IPS-15b (cell line): ENCODE measurements around the gene CHST11.

Experiments used
- H3K27me3 ChIP-seq: one replicate; pipeline ENCODE4 v1.6.1; 2013; ENCODE audit warnings: low read length; ENCODE audit not compliant: control insufficient read depth, insufficient read depth
- H3K36me3 ChIP-seq: one replicate; pipeline ENCODE4 v1.6.1; 2013; ENCODE audit warnings: low read length; ENCODE audit not compliant: control insufficient read depth, insufficient read depth
- H3K4me1 ChIP-seq: one replicate; pipeline ENCODE4 v1.6.1; 2013; ENCODE audit warnings: mild to moderate bottlenecking, low read length; ENCODE audit not compliant: control insufficient read depth, insufficient read depth
- H3K4me3 ChIP-seq: one replicate; pipeline ENCODE4 v1.5.1; 2013; ENCODE audit warnings: low read depth, low read length
- H3K9ac ChIP-seq: one replicate; pipeline ENCODE4 v1.6.1; 2013; ENCODE audit warnings: low read depth, mild to moderate bottlenecking, low read length
- H3K9me3 ChIP-seq: one replicate; pipeline ENCODE4 v1.6.1; 2013; ENCODE audit warnings: mild to moderate bottlenecking, low read length; ENCODE audit not compliant: control insufficient read depth, insufficient read depth

Gene CHST11

DNA sequence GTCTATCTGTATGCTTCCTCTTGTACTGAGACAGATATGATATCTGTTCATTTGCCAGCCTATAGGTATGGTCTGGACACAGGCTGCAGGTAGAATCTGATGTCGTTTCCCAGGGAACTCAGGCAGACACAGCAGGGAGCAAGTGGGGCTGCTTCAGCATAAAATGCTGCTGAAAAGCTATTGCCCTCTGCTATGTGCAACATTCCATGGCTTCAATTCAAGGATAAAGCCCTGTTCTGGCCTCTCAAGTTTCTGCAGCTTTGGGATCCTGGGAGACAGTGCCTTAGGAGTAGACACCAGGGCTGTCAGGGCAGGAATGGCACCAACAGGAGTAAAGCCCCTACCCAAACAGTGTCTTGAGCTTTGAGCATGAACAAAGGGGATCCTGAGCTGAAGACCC, 327.8 kb downstream of the CHST11 start:
- no peaks in the 10 kb centered on the region for H3K36me3 ChIP-seq
- H3K4me1 ChIP-seq, result peaks cover 4% of the 10 kb centered on the region
- no peak overlapping the region for H3K4me3 ChIP-seq
- no peaks in the 10 kb centered on the region for H3K27me3 ChIP-seq
- peaks cover 10% of the 10 kb centered on the region for H3K9me3 ChIP-seq
- H3K9ac ChIP-seq, result no peak overlapping the region

GRCh38 chr12:104785886-104786285, 329.1 kb downstream of the CHST11 start:
- no peaks in the 10 kb centered on the region for H3K36me3 ChIP-seq
- no peak overlapping the region for H3K4me3 ChIP-seq
- peaks cover 4% of the 10 kb centered on the region for H3K4me1 ChIP-seq
- no peaks in the 10 kb centered on the region for H3K27me3 ChIP-seq
- peaks cover 4% of the 10 kb centered on the region for H3K9me3 ChIP-seq
- H3K9ac ChIP-seq, result no peak overlapping the region

DNA sequence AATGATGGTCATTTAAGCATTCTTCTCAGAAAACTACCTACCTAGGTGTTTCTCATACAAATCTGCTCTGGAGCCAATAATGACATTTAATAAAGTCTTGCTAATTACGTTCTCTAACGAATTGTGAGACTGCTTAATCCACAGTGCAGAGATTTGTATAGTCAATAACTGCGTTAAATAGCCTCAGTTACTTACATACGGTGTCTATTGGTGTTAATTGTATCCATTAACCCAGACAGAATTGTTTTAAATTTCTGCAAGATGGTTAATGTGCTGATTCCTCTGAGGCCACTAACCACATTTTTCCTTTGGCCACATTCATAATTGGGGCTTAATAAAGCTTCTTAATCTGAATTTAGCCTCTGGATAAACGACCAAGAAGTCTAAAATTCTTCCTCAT, 329.6 kb downstream of the CHST11 start:
- Histone ChIP-seq H3K9me3 (no peaks in the 10 kb centered on the region), H3K27me3 (no peaks in the 10 kb centered on the region), H3K36me3 (no peaks in the 10 kb centered on the region), H3K4me1 (peaks cover 4% of the 10 kb centered on the region), H3K9ac (no peak overlapping the region), H3K4me3 (no peak overlapping the region)

DNA sequence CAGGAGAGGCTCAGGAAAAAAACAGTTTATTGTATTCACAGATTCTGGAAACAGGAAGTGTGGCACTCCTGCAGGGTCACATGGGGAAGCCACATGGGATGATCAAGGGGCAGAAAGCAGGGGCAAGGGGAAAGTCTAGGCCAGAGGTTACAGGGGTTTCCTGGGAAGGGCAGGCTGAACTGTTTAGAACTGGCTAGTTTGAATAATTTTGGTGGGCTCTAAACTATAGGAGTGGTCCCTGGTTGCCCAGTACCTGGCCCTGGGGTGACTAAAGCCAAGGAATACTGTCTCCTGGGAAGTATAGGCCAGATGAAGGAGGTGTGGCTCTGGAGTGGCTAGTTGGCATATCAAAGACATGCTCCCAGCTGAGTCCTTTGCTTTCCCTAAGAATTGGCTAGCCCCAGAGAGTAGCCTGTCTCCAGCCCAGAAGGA, 332.1 kb downstream of the CHST11 start:
- H3K36me3 ChIP-seq, result no peaks in the 10 kb centered on the region
- H3K9ac ChIP-seq, result no peak overlapping the region
- H3K27me3 ChIP-seq, result no peaks in the 10 kb centered on the region
- H3K9me3 ChIP-seq, result no peaks in the 10 kb centered on the region
- no peak overlapping the region for H3K4me3 ChIP-seq
- peaks cover 4% of the 10 kb centered on the region for H3K4me1 ChIP-seq

DNA sequence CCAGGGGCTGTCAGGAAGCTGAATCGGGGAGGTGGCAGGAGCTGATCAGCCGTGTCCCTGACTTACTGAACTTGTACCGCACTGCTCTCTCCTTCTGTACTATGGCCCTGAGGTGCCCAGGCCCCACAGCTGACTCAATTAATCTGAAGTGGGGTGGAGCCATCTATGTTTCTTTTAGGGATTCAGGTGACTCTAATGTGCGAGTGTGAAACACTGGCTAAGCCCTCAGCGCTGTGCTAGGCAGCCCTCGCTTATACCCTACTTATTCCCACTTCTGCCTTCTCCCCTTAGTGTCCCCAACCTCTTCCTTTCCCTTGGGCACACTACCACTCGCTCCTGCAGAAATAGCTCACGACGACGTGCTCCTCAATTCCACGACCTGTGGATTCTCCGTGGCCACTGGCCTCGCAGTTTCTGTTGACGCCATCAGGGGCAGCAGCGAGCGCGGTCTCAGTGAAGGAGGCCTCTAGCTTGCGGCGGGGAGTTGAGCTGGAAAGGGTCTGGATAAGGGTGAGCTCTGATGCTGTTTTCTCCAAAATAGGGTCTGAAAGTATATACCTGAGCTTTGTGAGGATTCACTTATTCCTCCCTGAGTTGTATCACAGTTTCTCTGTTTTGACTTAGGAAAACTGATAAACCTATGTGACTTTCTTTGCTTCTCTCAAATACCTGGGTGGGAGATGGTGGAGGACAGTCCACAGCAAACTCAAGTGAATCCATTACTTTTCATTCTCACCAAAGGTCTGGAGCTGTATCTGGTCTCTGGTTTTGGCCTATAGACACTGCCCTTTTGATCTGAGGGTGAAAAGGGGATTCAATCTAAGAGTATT, 333.8 kb downstream of the CHST11 start:
- Histone ChIP-seq H3K36me3 (no peaks in the 10 kb centered on the region), H3K9ac (peak overlapping the region; percentile 41), H3K4me1 (peaks cover 4% of the 10 kb centered on the region), H3K27me3 (no peaks in the 10 kb centered on the region), H3K4me3 (peak overlapping the region; percentile 51), H3K9me3 (no peaks in the 10 kb centered on the region)

DNA sequence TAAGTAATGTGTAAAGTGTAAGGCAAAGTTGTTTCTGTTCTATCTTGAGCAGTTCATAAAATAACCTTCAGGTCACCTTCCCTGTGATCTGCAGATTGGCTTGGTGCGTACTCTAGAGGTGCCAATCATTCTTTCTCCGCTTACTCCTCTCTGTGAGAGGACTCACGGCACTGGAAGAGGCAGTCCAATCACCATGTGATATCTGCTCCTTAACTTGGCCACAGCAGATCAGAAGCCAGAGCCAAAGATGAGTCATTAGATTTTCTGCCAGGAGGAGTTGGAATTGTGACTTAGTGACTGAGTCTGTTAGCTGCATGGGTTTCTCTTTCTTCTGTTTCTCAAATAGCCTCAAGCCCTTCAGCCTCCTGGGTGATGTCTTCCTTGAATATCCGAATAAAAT, 335.8 kb downstream of the CHST11 start:
- H3K4me1 ChIP-seq, result peaks cover 4% of the 10 kb centered on the region
- no peaks in the 10 kb centered on the region for H3K36me3 ChIP-seq
- H3K9ac ChIP-seq, result no peak overlapping the region
- H3K9me3 ChIP-seq, result no peaks in the 10 kb centered on the region
- H3K27me3 ChIP-seq, result no peaks in the 10 kb centered on the region
- no peak overlapping the region for H3K4me3 ChIP-seq

GRCh38 chr12:104793285-104793684, 336.5 kb downstream of the CHST11 start:
- no peaks in the 10 kb centered on the region for H3K36me3 ChIP-seq
- peaks cover 4% of the 10 kb centered on the region for H3K4me1 ChIP-seq
- H3K27me3 ChIP-seq, result no peaks in the 10 kb centered on the region
- no peaks in the 10 kb centered on the region for H3K9me3 ChIP-seq
- no peak overlapping the region for H3K4me3 ChIP-seq
- no peak overlapping the region for H3K9ac ChIP-seq

DNA sequence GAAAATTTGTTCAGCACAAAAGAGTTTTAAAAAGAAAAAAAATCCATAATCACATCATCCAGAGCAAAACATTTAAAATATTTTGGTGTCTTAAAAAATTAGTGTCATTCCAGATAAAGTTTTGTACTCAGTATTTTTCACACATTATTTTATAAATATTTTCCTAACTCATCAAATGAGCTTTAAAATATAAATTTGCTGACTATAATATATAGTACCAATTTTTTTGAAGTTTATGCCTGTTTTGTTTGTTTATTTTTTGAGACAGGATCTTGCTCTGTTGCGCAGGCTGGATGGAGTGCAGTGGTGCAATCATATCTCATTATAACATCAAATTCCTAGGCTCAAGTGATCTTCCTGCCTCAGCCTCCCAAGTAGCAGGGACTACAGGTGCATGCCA, 337.2 kb downstream of the CHST11 start:
- Histone ChIP-seq H3K27me3 (no peaks in the 10 kb centered on the region), H3K36me3 (no peaks in the 10 kb centered on the region), H3K4me1 (no peaks in the 10 kb centered on the region), H3K9ac (no peak overlapping the region), H3K9me3 (no peaks in the 10 kb centered on the region), H3K4me3 (no peak overlapping the region)

DNA sequence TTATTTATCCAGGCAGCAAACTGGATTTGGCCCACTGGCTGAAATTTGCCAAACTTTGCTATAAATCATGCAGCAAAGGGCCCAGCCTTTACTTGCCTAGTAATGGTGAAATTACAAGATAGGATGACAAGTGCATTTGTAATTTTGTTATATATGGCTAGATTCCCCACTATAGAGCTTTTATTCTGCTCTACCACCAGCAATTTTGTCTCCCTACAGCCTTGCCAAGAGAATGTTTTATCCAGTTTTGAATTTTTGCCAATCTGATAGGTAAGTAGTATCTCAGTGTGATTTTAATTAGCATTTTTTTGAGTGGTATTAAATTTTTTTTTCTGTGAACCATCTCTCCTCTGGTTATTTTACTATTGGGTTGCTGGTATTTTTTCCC, 339.7 kb downstream of the CHST11 start:
- H3K36me3 ChIP-seq, result no peaks in the 10 kb centered on the region
- H3K4me3 ChIP-seq, result no peak overlapping the region
- no peaks in the 10 kb centered on the region for H3K27me3 ChIP-seq
- H3K4me1 ChIP-seq, result no peaks in the 10 kb centered on the region
- no peaks in the 10 kb centered on the region for H3K9me3 ChIP-seq
- H3K9ac ChIP-seq, result no peak overlapping the region

- Histone ChIP-seq H3K9me3 (no peaks in the 10 kb centered on the region), H3K4me1 (no peaks in the 10 kb centered on the region), H3K27me3 (no peaks in the 10 kb centered on the region), H3K36me3 (no peaks in the 10 kb centered on the region), H3K4me3 (no peak overlapping the region), H3K9ac (no peak overlapping the region)
Measured at GRCh38 chr12:104799458-104799857, 342.7 kb downstream of the CHST11 start.

DNA sequence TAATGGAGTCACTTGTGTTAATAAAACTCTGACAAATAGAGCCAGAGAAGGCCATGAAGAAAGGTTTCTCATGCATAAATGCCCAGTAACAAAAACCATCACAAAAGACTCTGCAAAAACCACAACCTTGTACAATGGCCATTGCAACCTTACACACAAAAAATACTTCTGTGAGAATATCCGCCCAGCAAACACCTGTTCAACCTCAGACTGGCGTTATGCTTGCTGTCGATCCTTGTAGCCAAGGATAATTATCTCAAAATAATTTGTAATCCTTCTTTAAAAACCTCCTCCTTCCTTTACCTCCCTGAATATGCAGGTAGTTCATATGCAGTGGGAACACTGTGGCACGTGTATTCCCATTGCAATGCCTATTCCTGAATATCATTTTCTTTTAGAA, 344.3 kb downstream of the CHST11 start:
- H3K9ac ChIP-seq, result no peak overlapping the region
- H3K4me3 ChIP-seq, result no peak overlapping the region
- no peaks in the 10 kb centered on the region for H3K36me3 ChIP-seq
- no peaks in the 10 kb centered on the region for H3K4me1 ChIP-seq
- no peaks in the 10 kb centered on the region for H3K27me3 ChIP-seq
- H3K9me3 ChIP-seq, result no peaks in the 10 kb centered on the region

DNA sequence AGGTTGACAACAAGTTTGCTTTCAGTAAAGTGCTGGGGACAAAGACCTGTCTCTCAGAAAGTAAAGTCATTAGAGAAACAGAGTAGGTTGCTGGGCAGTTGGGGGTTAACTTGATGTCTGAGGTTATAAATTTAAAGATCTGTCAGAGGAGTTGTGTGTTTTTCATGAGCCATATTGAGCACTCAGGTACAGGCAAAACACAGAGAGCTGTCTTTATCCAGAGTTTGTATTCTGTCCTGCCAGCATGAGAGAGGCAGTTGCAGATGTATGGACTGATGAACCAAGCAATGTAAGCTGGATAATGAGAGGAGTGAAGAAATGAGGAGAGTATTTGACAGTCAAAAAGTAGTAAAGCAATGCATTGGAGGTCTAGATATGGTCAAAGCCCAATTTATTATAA, 344.7 kb downstream of the CHST11 start:
- H3K9me3 ChIP-seq, result no peaks in the 10 kb centered on the region
- no peak overlapping the region for H3K4me3 ChIP-seq
- H3K9ac ChIP-seq, result no peak overlapping the region
- H3K27me3 ChIP-seq, result no peaks in the 10 kb centered on the region
- H3K4me1 ChIP-seq, result no peaks in the 10 kb centered on the region
- H3K36me3 ChIP-seq, result no peaks in the 10 kb centered on the region
